Measurements from ENCODE around the gene TBCD.

TBCD gene

DNA sequence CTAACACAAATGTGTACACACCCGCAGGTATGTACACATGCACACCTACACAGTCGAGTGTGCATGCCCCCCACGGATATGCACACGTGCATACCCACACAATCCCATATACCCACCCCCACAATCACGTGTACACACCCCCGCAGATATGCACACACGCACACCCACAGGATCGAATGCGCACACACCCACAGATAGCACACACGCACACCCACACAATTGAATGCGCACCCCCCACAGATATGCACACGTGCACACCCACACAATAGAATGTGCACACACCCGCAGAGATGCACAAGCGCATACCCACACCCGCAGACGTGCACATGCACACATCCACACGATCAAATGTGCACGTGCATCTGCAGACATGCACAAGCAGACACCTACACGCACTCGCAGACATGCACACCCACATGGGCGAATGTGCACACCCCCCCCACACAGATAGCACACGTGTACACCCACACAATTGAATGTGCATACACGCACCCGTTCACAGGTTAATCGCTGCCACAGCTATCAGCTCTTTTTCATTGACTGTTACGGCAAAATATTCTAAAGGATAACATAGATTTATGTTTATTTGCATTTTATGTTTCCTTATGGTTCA lies 77.1 kb downstream of the TBCD start:
- TF ChIP-seq Cebpa-rat (IDR thresholded peaks at IDR 0.05), result no peak
- Histone ChIP-seq H3K9ac (no peak overlapping the region), H3K4me3 (no peak overlapping the region), H3K27ac (no peak overlapping the region), H3K4me1 (peaks cover 40% of the 10 kb centered on the region), H3K9me3 (no peaks in the 10 kb centered on the region), H3K36me3 (peaks cover 63% of the 10 kb centered on the region), H4K20me1 (peaks cover 45% of the 10 kb centered on the region), H3K4me2 (no peak overlapping the region), H3K27me3 (no peaks in the 10 kb centered on the region)

DNA sequence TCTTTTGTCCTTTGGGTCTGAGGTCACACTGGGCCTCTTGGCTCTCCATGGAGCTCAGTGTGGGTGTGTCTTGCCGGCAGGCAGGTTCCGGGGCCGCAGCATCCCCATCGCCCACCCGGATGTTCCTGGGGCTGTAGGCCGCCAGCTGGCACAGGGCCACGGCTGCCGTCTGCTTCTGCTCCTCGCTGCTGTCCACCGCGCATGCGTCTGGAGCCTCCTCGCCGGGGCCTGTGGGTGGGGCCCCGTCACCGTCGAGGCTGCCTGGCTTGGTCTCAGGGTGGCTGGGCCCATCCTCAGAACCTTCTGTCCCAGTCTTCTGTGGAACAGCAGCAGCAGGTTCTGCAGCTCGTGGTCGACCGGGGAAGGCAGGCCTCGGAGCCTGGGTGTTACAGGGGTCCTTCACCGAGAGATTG lies 78.4 kb downstream of the TBCD start:
- Histone ChIP-seq H3K27ac (no peak overlapping the region), H3K36me3 (peaks cover 64% of the 10 kb centered on the region), H3K9me3 (no peaks in the 10 kb centered on the region), H3K27me3 (no peaks in the 10 kb centered on the region), H3K4me1 (peaks cover 47% of the 10 kb centered on the region), H3K4me2 (peak overlapping the region; percentile 74; the same call in 1 of the 2 replicates), H4K20me1 (peaks cover 45% of the 10 kb centered on the region), H3K4me3 (no peak overlapping the region), H3K9ac (no peak overlapping the region)
- no peak for TF ChIP-seq Cebpa-rat (IDR thresholded peaks at IDR 0.05)

DNA sequence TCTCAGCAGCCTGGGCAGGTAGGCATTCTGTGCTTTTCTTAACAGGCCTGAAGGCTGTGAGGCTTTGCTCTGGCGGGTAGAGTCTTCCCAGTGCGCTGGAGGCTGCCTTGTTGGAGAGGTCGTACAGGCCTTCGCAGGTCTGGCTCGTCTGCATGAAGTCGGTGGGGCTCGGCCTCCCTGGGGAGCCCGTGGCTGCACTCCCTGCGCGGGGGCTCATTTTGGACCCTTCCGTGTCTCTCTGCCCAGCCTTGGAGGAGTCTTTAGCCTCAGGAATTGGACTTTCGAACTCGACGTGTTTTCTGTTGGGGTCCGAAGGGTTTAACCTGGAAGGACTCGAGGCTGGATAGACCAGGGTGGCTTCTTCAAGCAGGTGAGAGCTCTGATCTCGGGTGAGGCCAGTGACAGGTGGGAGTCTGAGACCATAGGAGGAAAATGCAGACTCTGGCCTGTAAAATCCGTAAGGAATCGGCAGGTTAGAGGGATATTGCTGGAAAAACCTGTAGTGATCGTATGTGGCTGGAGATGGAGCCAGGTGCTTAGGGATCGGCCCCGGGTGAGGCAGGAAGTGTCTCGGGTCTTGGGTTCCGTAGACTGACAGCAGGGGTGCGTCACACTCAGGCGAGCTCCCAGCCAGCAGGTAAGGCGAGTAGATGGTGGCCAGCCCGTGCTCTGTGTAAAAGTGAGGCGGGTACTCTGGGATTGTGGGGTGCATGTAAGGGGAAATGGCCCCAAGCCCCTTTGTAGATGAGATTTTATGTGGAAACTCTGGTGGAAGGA lies 79.4 kb downstream of the TBCD start:
- peaks cover 45% of the 10 kb centered on the region for H4K20me1 ChIP-seq
- peaks cover 64% of the 10 kb centered on the region for H3K36me3 ChIP-seq
- no peak for TF ChIP-seq Cebpa-rat (IDR thresholded peaks at IDR 0.05)
- no peaks in the 10 kb centered on the region; the same call in 1 of the 2 replicates for H3K27me3 ChIP-seq
- H3K4me1 ChIP-seq, result peaks cover 57% of the 10 kb centered on the region
- H3K4me3 ChIP-seq, result no peak overlapping the region
- peak overlapping the region; percentile 74 for H3K4me2 ChIP-seq
- H3K27ac ChIP-seq, result 0 out of 2 replicates have a peak overlapping the region, but pooled peaks have one; percentile 30
- H3K9ac ChIP-seq, result peak overlapping the region; percentile 45; the same call in 1 of the 2 replicates
- no peaks in the 10 kb centered on the region for H3K9me3 ChIP-seq

DNA sequence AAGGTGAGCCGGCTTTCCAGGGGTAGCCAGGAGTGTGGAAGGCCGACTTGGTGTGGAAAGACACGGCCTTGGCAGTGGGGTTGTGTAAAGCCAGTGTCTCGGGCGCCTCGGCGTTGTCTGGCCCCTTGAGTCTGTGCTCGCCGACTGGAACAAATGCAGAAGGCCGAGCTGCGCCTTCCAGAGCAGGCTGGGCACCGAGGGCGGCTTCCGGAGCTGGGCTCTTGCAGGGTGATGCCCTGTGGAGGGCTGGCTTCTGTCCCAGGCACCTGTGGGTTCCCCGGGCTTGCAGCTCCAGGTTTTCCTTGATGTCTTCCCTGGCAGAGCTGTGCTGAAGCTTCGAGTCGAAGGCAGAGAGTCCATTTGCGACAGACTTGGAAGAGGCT lies 79.9 kb downstream of the TBCD start:
- no peak for TF ChIP-seq Cebpa-rat (IDR thresholded peaks at IDR 0.05)
- Histone ChIP-seq H3K4me3 (no peak overlapping the region), H4K20me1 (peaks cover 48% of the 10 kb centered on the region), H3K9me3 (no peaks in the 10 kb centered on the region), H3K4me1 (peaks cover 57% of the 10 kb centered on the region), H3K9ac (peak overlapping the region; percentile 45; the same call in 1 of the 2 replicates), H3K4me2 (peak overlapping the region; percentile 74), H3K27ac (peak overlapping the region; percentile 30; the same call in 1 of the 2 replicates), H3K36me3 (peaks cover 59% of the 10 kb centered on the region), H3K27me3 (no peaks in the 10 kb centered on the region; the same call in 1 of the 2 replicates)

DNA sequence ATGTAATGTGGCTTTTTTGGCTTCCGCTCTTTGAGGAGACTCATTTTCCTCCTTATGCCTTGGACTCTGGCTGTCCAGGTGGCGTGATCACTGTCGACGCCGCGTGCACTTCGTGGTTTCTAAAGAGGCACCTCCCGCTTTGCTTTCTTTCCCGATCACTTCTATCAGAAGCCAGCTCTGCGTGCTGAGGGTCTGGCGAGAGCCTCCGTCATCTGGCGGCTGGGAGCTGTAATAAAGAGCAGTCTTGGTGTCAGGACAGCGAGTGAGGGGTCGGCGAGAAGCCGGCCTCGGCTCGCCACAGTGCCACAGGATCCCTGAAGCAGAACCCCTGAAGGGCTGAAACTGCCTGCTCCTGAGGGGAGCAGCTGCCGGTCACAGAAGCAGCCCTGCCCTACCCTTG lies 80.5 kb downstream of the TBCD start:
- no peaks in the 10 kb centered on the region for H3K9me3 ChIP-seq
- no peak for TF ChIP-seq Cebpa-rat (IDR thresholded peaks at IDR 0.05)
- no peak overlapping the region for H3K9ac ChIP-seq
- H3K27ac ChIP-seq, result peak overlapping the region; percentile 30; the same call in 1 of the 2 replicates
- peaks cover 54% of the 10 kb centered on the region for H4K20me1 ChIP-seq
- H3K4me2 ChIP-seq, result peak overlapping the region; percentile 74
- peaks cover 54% of the 10 kb centered on the region for H3K36me3 ChIP-seq
- H3K4me3 ChIP-seq, result no peak overlapping the region
- H3K27me3 ChIP-seq, result no peaks in the 10 kb centered on the region; the same call in 1 of the 2 replicates
- H3K4me1 ChIP-seq, result peaks cover 60% of the 10 kb centered on the region

DNA sequence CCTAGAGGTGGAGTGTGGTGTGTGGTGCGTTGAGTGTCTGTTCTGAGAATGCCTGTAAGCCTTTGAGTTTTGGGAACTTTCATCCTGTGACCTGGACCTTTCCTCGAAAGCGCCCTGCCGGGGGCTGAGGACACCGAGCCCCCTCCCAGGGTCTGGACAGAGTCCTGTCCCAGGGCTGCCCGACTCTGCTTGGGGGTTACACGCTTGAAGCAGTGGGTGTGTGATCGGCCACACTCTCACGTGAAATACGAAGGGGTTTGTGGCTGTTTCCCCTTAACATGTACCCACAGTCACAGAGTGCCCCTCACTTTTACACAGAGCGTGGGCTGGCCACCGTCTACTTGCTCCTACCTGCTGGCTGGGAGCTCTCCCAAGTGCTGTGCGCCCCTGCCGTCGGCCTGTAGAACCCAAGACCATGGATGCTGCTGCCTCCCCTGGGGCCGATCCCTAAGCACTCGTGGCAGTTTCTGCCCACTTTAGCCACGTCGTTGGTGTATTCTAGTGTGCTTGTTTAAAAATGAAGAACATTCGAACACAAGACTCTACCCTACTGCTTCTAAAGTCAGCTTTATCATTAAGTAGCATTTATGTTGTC lies 81.1 kb downstream of the TBCD start:
- H4K20me1 ChIP-seq, result peaks cover 59% of the 10 kb centered on the region
- no peak overlapping the region for H3K9ac ChIP-seq
- H3K9me3 ChIP-seq, result no peaks in the 10 kb centered on the region
- no peak overlapping the region for H3K4me3 ChIP-seq
- TF ChIP-seq Cebpa-rat (IDR thresholded peaks at IDR 0.05), result no peak
- peak overlapping the region; percentile 30; the same call in 1 of the 2 replicates for H3K27ac ChIP-seq
- H3K4me1 ChIP-seq, result peaks cover 66% of the 10 kb centered on the region
- H3K4me2 ChIP-seq, result peak overlapping the region; percentile 74
- H3K27me3 ChIP-seq, result no peaks in the 10 kb centered on the region; the same call in 1 of the 2 replicates
- H3K36me3 ChIP-seq, result peaks cover 49% of the 10 kb centered on the region

DNA sequence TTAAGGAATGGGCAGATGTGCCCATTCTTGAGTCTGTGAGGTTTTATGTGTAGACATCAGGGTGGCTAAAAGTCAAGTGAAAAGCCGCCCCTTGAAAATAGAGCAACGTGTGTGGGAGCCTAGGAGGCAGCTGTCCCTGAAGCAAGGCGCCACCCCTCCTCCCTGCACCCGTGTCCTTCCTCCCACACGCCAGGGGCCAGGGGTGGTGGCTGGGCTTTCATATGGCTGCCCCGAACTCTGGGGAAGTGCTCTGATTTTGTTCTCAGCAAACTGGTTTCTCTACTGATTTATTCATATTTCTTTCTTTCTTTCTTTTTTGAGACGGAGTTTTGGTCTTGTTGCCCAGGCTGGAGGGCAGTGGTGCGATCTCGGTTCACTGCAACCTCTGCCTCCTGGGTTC lies 83.3 kb downstream of the TBCD start:
- no peak overlapping the region for H3K27ac ChIP-seq
- TF ChIP-seq Cebpa-rat (IDR thresholded peaks at IDR 0.05), result no peak
- H3K4me3 ChIP-seq, result no peak overlapping the region

DNA sequence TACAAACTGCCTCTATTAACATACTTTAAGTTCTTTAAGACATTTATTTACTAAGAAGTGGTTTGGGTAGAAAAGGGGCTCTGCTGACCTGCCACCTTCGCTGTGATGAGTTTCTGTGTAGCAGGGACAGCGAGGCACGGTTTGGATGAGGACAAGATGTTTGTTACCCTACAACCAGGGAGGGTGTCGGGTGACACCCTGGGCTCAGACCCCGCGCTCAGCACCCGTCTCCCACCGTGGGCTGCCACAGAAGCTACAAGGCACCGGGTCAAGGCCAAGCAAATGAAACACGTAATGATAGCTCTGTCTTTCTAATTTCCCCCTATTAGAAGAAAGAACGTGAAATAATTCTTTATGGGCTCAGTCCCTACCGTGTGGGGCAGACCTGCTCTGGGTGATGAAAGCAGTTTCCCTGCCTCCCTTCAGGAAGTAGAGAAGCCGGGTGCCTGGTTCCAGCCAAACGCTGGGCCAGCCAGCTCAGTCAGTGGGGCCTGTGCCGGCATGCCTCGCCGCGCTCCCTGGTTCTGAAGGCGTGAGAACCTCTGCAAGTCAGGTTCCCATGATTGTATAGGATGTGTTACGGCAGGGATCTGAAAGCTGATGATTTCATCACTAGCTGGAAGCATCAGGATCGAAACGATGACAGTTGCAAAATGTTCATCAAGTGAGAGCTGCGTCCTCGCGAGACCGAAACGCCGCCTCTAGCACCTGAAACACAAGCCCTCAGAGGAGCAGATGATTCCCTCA lies 84.1 kb downstream of the TBCD start:
- H3K27me3 ChIP-seq, result no peaks in the 10 kb centered on the region; the same call in 1 of the 2 replicates
- peaks cover 61% of the 10 kb centered on the region for H3K4me1 ChIP-seq
- no peak overlapping the region for H3K27ac ChIP-seq
- peak overlapping the region; percentile 65 for H3K4me2 ChIP-seq
- no peak overlapping the region for H3K4me3 ChIP-seq
- peaks cover 29% of the 10 kb centered on the region for H3K36me3 ChIP-seq
- H3K9me3 ChIP-seq, result no peaks in the 10 kb centered on the region
- peaks cover 56% of the 10 kb centered on the region for H4K20me1 ChIP-seq
- no peak for TF ChIP-seq Cebpa-rat (IDR thresholded peaks at IDR 0.05)
- H3K9ac ChIP-seq, result no peak overlapping the region

More for the DNA sequence above, 83.3 kb downstream of the TBCD start:
- H3K27me3 ChIP-seq, result no peaks in the 10 kb centered on the region; the same call in 1 of the 2 replicates
- no peak overlapping the region for H3K9ac ChIP-seq
- H3K9me3 ChIP-seq, result no peaks in the 10 kb centered on the region
- H3K4me2 ChIP-seq, result peak overlapping the region; percentile 16
- H4K20me1 ChIP-seq, result peaks cover 58% of the 10 kb centered on the region
- H3K4me1 ChIP-seq, result peaks cover 70% of the 10 kb centered on the region
- H3K36me3 ChIP-seq, result peaks cover 33% of the 10 kb centered on the region

DNA sequence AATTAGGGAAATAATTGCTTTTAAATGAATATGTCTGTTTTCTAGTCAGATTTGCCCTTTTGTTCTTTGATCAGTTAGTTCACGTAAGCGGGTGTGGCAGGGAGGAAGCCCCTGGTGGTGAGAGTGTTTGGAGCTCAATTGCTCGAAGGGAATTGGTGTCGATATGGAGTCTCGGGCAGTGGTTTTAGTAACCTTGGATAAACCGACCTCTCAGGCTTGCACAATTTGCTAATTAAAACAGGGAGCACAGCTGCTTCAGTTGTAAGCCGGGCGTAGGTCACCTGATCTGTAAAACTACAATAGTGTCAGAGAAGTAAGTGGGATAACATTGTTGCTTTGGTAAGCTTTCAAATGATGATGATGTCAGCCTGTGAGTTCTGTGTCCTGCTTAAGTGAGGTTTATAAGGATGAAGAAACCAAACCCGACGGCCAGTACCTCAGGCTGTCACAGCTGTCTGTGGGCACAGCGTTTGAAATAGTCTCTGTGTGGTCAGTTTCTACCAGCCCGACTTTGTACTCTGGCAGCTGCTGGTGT lies 85.0 kb downstream of the TBCD start:
- Histone ChIP-seq H4K20me1 (peaks cover 46% of the 10 kb centered on the region), H3K9ac (no peak overlapping the region; the same call in 1 of the 2 replicates), H3K27me3 (no peaks in the 10 kb centered on the region; the same call in 1 of the 2 replicates), H3K4me3 (no peak overlapping the region), H3K4me1 (peaks cover 52% of the 10 kb centered on the region), H3K36me3 (peaks cover 30% of the 10 kb centered on the region), H3K9me3 (no peaks in the 10 kb centered on the region), H3K4me2 (peak overlapping the region; percentile 65), H3K27ac (no peak overlapping the region)
- TF ChIP-seq Cebpa-rat (IDR thresholded peaks at IDR 0.05), result no peak
